EH (cell line): ENCODE measurements around the gene PTBP2.
A peak's percentile ranks its signal among the peaks of the same experiment; 100 is the strongest.

ENCODE experiments used
- DNase-seq: peaks from one replicate; pipeline ENCODE4 v3.0.0-alpha.2; 2015; ENCODE audit warnings: low read depth

PTBP2 gene

DNA sequence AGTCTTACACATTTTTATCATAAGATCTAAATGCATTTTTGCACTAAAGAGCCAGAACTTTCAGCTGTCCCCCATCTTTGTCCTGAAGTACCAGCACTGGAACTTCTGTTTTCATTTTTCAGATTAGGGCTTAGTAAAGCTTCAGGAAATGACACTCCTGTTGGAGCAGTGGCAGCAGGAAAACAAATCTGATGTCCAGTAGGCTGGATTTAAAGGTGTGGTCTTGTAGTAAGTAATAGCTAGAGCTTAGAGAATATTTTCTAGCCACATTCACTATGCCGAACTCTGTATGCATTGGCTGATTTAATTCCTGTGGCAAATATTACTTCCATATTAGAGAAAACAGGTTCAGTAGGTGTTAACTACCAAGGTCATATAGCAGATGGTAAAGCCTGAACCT lies 103.6 kb downstream of the PTBP2 start:
- no peak for DNase-seq

DNA sequence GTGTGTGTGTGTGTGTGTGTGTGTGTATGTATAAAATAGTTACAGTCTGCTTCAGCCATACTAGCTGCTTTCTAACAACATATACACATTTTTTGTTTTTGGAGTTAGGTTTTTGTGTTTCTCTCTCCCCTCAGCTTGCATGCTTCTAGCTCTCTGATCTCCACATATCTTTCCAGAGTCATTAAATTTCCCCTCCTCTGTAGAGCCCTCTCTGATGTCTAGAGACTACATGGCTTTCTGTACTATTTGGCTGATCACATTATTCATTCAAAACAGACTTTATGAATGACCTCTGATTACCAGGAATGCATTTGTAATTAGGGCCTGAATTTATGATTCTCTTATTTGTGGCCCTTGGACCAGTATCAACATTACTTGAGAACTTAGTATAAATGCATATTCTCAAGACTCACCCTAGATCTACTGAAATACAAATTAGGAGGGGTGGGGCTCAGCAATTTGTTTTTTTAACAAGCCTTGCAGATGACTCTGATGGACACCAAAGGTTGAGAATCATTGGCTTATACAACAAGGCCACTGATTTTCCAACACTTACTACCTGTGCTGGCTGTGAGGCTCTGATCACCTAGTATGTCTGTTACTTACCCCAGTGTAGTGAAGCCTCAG lies 104.5 kb downstream of the PTBP2 start:
- DNase-seq, result no peak

DNA sequence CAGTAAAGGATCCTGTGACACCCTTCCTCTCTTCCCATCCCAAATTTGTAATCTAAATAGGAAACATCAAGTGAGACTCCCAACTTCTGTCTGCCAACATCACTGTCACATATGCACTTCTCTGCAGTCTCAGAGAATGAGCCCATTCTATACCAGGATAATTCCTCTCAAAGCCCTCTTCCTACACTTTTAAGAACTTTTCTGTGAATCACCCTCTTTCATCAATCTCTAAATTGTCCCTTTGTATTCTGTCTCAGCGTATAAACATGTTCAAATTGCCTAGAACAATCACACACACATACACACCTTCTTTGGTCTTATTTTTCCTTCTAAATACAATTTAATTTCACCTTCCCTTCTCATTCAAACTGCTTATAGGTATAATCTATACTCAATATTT lies 111.8 kb downstream of the PTBP2 start:
- DNase-seq, result no peak

- no peak for DNase-seq
Observed at GRCh38 chr1:96834986-96835385, 113.4 kb downstream of the PTBP2 start.

- no peak for DNase-seq
Observed at GRCh38 chr1:96837057-96837780, 115.6 kb downstream of the PTBP2 start.

DNA sequence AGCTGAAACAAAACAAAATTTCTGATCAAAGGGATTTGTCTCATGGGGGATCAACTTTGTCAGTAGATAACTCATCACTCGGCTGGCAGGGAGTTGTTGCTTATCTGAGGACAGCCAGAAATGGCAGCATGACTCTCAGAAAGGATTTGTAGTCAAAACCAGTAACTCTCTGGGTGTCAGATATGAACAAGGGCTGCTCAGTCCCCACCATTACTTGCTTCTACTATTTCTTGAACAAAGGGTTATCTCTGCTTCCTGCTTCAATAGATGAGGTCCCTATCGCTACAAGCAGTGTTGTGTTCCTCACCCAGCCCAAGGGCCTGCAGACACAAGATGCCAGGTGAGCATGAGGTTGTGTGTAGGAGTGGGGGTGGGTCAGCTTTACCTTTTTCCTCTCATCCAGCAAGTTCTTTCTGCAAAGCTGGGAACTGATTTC lies 116.2 kb downstream of the PTBP2 start:
- no peak for DNase-seq

DNA sequence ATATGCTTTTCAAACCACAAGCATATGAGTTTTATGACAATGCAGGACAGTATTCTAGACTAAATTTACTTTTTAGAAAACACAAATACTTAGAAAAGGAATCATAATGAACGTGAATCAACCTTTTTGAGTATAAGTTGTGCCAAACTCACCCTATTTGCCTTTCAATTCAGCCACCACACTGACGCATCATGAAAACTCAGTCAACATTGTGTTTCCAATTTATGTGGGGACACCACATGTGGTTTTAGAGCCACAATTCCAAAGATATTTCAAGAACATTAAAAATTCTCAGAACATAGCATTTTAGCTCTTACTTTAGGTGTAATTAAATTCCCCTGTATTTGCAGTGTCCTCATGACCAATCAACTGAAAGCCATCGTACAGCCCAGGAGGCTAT lies 118.8 kb downstream of the PTBP2 start:
- DNase-seq, result peak; percentile 32

DNA sequence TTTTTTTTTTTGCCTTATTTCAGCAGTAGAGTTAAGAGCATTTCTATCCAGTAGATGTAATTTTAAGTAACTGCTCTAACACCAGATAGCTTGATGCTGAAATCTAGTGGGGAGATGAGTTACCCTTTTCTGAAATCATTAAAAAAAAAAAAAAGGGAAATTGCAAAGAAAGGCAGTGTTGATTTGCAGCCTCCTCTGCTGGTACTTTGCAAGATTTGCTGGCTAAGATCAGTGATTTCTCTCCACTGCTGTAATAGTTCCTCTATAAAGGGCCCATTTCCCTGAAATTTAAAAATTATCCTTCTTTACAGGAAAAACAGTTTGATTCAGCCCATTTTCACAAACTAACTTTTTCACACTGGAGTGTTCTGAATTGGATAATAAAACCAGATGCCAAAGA lies 120.6 kb downstream of the PTBP2 start:
- DNase-seq, result no peak

DNA sequence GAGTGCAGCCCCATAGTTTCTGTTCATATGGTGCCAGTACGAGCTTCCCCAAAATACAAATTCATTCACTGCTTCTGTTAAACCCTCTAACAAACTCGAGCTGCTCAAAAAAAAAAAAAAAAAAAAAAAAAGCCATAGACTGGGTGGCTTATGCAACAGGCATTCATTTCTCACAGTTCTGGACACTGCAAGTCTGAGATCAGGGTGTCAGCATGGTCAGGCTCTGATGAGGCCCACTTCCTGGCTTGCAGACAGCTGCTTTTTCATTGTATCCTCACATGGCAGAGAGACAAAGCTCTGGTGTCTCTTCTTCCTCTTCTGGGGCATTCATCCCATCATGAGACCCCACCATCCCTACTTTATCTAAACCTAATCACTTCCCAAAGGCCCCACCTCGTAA lies 121.6 kb downstream of the PTBP2 start:
- DNase-seq, result peak; percentile 58

- no peak for DNase-seq
Observed at GRCh38 chr1:96843601-96844000, 122.0 kb downstream of the PTBP2 start.

DNA sequence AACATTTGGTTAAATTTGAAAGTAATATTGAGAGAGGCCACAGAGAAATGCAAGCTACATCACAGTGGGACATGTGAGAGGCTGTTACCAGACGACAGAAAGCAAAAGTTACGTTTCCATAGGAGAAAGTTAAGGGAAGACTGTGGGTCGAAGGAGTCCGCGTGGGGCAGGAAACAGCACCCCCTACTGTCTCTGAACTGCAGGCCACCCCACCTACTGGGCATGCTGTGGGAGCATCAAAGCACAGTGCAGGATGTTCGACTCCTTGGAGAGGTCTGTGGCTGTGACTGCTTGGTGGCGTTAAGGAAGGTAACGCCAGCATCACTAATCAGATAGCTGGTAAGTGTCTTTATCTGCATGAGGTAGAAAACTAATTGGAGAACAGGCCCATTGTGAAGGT lies 123.9 kb downstream of the PTBP2 start:
- peak; percentile 13 for DNase-seq

DNA sequence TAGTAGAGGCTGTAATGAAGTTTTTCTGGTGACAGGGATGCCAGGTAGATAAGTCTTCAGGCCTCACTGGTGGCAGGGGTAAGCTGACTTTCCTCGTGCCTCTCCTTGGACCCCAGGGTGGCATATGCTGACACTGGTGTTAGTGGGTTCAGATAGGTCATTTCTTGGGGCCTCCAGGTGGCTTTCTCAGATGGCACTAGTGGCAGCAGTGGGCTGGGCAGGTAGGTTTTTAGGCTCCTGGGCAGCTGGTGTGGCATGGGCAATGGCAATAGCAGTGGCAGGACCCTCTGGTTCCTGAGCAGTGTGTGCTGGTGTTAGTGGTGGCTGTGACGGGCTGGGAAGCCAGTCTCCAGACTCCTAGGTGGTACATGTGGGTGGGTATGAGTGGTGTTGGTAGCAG lies 140.3 kb downstream of the PTBP2 start:
- no peak for DNase-seq

- DNase-seq, result no peak
Observed at GRCh38 chr1:96863449-96863848, 141.9 kb downstream of the PTBP2 start.
